K562 (cell line): ENCODE measurements around the gene ABI2.

Experiments
- ETS1 ChIP-seq: conservative IDR thresholded peaks from 2 replicates; pipeline ENCODE4 v1.6.1; 2011; ENCODE audit warnings: low read depth, mild to moderate bottlenecking, low read length; ENCODE audit not compliant: control insufficient read depth
- MTA3 ChIP-seq: fragments of 450-650 bp; formaldehyde crosslinking; IDR thresholded peaks from 2 replicates; pipeline ENCODE4 v1.6.1; 2017; ENCODE audit warnings: mild to moderate bottlenecking, borderline replicate concordance
- NFYB ChIP-seq: IDR thresholded peaks from 2 replicates; pipeline ENCODE4 v1.6.1; 2011; ENCODE audit warnings: mild to moderate bottlenecking, moderate library complexity; ENCODE audit not compliant: insufficient read length; ENCODE audit errors: extremely low read depth
- POLR2AphosphoS5 ChIP-seq: IDR thresholded peaks from 2 replicates; pipeline ENCODE4 v1.6.1; 2011; ENCODE audit warnings: mild to moderate bottlenecking, low read depth, low read length, moderate library complexity; ENCODE audit not compliant: control insufficient read depth, insufficient read depth
- STAG1 ChIP-seq: sonication (generic); formaldehyde crosslinking; IDR thresholded peaks from 2 replicates; pipeline ENCODE4 v1.5.0; 2020; ENCODE audit warnings: missing genetic modification reagents, borderline replicate concordance
- XRCC5 ChIP-seq: fragments of 200-400 bp; formaldehyde crosslinking; IDR thresholded peaks from 2 replicates; pipeline ENCODE4 v1.6.1; 2017; ENCODE audit warnings: low read depth, mild to moderate bottlenecking, low read length
- ZNF133 ChIP-seq: fragments of 250-450 bp; sonication (Bioruptor Pico); IDR thresholded peaks from 2 replicates; pipeline ENCODE4 v1.4.0; 2020; ENCODE audit warnings: mild to moderate bottlenecking
- ZNF740 ChIP-seq, 3 experiments: fragments of 200-800 bp in 1 of 3; sonication (Bioruptor generic) in 1 of 3; sonication (generic) in 1 of 3; formaldehyde crosslinking in 1 of 3; IDR thresholded peaks; 2 replicates each; pipeline versions ENCODE4 v1.6.1 to v1.8.0; 2016 to 2022; ENCODE audit warnings: mild to moderate bottlenecking in 2 of 3, missing compliant biosample characterization in 2 of 3, missing genetic modification characterization in 2 of 3, missing genetic modification reagents in 1 of 3

- TF ChIP-seq STAG1 (CRISPR knock-in tag) (no peak), ZNF740 (CRISPR knock-in tag; IDR thresholded peaks at IDR 0.05) (no peak), ZNF740 (tag; IDR thresholded peaks at IDR 0.05) (no peak), MTA3 (no peak), NFYB (no peak), ETS1 (no peak), POLR2AphosphoS5 (no peak), XRCC5 (no peak), ZNF133 (CRISPR knock-in tag) (no peak)
Observed at GRCh38 chr2:203400805-203401585, 72.8 kb downstream of the ABI2 start.
